Nephron progenitor cell (in vitro differentiated cells): Measurements from ENCODE around the gene HTR1D.

Source experiments
- DNase-seq: peaks from one replicate; pipeline ENCODE4 v3.0.0; 2021
- H3K27ac Mint-ChIP-seq: 2 replicates; pipeline ENCODE4 v1.8.0; 2021; ENCODE audit warnings: mild to moderate bottlenecking, moderate library complexity, mixed read lengths
- H3K27me3 Mint-ChIP-seq: 2 replicates; pipeline ENCODE4 v1.8.0; 2021; ENCODE audit warnings: mild to moderate bottlenecking, low read depth, mixed read lengths; ENCODE audit not compliant: poor library complexity
- H3K36me3 Mint-ChIP-seq: 2 replicates; pipeline ENCODE4 v1.8.0; 2021; ENCODE audit warnings: low read depth, mixed read lengths
- H3K4me1 Mint-ChIP-seq: 2 replicates; pipeline ENCODE4 v1.8.0; 2021; ENCODE audit warnings: mixed read lengths
- H3K4me3 Mint-ChIP-seq: 2 replicates; pipeline ENCODE4 v1.8.0; 2021; ENCODE audit warnings: mild to moderate bottlenecking, moderate library complexity, mixed read lengths
- H3K9me3 Mint-ChIP-seq: 2 replicates; pipeline ENCODE4 v1.8.0; 2021; ENCODE audit warnings: mild to moderate bottlenecking, moderate library complexity, mixed read lengths
- TF ChIP-seq, protein P1 (sequence below): fragments of 200-600 bp; sonication (generic); IDR thresholded peaks from 2 replicates; pipeline ENCODE4 v1.5.0; 2021; ENCODE audit warnings: antibody characterized with exemption

Gene HTR1D

DNA sequence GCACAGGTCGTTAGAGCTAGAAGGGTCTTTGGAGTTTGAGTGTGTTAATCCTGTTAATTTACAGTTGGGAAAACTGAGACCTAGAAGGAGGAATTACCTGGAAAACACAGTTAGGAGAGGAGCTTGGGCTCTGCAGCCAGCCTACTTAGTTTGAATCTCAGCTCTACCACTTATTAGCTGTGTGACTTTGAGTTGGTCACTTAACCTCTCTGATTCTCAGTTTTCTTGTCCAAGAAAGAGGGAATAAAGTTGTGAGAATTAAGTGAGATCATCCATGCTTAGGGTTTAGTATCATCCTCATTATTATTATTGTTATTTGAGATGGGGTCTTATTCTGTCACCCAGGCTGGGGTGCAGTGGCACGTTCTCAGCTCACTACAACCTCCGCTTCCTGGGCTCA, 5.4 kb upstream of the HTR1D start:
- Mint-ChIP-seq H3K27ac (no peak overlapping the region), H3K4me3 (no peak overlapping the region)
- TF ChIP-seq, protein P1, sequence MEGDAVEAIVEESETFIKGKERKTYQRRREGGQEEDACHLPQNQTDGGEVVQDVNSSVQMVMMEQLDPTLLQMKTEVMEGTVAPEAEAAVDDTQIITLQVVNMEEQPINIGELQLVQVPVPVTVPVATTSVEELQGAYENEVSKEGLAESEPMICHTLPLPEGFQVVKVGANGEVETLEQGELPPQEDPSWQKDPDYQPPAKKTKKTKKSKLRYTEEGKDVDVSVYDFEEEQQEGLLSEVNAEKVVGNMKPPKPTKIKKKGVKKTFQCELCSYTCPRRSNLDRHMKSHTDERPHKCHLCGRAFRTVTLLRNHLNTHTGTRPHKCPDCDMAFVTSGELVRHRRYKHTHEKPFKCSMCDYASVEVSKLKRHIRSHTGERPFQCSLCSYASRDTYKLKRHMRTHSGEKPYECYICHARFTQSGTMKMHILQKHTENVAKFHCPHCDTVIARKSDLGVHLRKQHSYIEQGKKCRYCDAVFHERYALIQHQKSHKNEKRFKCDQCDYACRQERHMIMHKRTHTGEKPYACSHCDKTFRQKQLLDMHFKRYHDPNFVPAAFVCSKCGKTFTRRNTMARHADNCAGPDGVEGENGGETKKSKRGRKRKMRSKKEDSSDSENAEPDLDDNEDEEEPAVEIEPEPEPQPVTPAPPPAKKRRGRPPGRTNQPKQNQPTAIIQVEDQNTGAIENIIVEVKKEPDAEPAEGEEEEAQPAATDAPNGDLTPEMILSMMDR, result no peak

DNA sequence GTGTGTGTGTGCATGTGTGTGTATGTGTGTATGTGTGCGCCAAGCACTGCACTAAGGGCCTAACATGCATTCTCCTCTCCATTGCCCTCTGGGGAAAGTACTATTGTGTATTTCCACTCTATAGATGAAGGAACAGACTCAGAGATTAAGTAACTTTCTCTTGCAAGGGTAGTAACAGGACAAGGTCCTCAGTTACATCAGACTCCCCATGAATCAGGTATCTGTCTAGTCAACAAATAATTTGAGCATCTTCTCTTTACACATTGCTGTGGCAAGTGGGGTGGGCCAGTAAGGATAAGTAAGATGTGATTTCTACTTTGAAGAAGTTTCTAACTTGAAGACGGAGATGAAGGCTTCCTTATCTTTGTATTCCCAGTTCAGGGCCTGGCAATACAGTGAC, 5.0 kb upstream of the HTR1D start:
- no peak for DNase-seq
- Mint-ChIP-seq H3K27me3 (peaks cover 50% of the 10 kb centered on the region), H3K4me3 (no peak overlapping the region), H3K4me1 (peaks cover 5% of the 10 kb centered on the region), H3K9me3 (peaks cover 16% of the 10 kb centered on the region), H3K36me3 (no peaks in the 10 kb centered on the region), H3K27ac (no peak overlapping the region)
- TF ChIP-seq, protein P1, result no peak

More for the DNA sequence above, 5.4 kb upstream of the HTR1D start:
- H3K9me3 Mint-ChIP-seq, result peaks cover 16% of the 10 kb centered on the region
- H3K27me3 Mint-ChIP-seq, result peaks cover 46% of the 10 kb centered on the region
- H3K36me3 Mint-ChIP-seq, result no peaks in the 10 kb centered on the region
- DNase-seq, result no peak
- peaks cover 5% of the 10 kb centered on the region for H3K4me1 Mint-ChIP-seq

DNA sequence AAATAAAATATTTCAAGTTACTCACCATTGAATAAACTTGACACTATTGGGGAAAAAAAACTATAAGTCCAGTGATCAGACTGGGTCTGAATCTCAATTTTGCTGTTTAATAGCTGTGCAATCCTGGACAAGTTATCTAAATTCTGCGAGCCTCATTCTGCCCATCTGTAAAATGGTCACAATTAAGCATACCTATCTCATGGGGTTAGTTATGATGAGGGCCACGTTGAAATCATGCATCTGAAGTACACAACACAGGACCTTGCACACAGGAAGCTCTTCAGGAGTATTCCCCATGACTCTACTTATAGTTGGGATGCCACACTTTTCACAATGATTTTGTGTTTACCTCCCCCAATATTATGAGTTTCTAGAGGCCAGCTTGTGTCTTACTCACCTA, 3.8 kb upstream of the HTR1D start:
- Mint-ChIP-seq H3K4me1 (peaks cover 5% of the 10 kb centered on the region), H3K9me3 (peaks cover 16% of the 10 kb centered on the region), H3K4me3 (no peak overlapping the region), H3K36me3 (no peaks in the 10 kb centered on the region), H3K27ac (no peak overlapping the region), H3K27me3 (peaks cover 56% of the 10 kb centered on the region)
- DNase-seq, result no peak
- TF ChIP-seq, protein P1, result no peak

DNA sequence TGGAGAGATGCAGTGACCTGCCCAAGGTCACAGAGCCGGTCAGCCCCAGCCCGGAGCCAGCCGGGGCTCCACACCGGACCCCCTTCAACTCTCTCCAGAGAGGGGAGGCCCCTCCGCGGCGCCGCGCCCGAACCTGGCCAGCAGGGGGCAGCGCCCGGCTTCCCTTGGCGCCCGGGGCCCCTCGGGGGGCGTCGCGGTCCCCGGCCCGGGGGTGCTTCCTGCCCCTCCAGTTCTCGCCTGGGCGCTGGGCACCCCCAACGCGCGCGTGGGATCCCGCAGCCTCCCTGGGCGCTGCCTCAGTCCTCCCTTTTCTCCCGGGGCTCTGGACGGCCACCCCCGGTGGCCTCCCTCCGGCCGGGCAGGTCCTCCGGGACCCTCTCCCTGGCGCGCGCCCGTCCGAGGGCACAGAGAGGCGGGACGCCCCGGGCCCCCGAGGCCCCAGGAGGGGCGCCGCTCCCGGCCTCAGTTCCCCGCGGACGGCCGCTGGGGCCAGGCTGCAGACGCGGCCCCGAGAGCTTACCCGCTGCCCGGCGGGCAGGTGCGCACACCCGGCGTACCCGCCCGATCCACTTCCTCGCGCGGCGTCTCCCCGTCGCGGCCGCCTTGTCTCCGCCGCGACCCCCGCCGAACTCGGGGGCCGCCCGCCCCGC, 406 bp downstream of the HTR1D start:
- Mint-ChIP-seq H3K4me3 (peak overlapping the region; percentile 71), H3K36me3 (no peaks in the 10 kb centered on the region), H3K27ac (no peak overlapping the region), H3K9me3 (peaks cover 3% of the 10 kb centered on the region), H3K27me3 (peaks cover 73% of the 10 kb centered on the region), H3K4me1 (peaks cover 4% of the 10 kb centered on the region)
- TF ChIP-seq, protein P1, result peak; percentile 68
- DNase-seq, result peak; percentile 73

DNA sequence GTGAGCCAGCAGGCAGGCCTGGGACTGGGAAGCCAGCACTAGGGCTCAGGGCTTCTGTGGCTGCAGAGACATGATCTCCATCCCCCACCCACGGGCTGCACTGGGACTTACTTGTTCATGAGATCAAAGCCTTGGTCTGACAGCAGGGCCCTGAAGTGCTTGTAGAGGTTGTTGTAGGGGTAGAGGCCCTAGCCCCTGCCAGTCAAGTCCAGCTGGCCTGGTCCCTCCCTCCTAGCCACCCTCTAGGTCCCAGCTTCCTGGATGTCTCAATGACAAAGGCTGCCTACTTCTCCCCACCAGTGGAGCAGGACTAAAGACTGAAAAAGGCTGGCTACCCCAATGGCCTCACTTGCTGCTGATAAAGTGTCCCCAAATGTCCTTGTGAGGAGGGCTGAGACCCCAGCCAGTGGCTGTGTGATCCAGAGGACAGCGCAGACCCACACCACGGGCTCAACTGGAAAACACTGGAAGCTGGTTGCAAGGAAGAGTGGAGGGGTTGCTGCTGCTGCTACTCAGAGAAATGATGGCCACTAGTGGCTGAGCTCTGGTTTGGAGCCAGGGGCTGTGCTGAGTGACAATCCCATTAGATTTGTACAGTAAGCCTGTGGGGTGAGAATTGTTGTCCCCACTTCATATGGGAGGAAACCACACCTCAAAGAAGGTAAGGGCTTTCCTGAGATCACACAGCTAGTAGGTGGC, 1.4 kb downstream of the HTR1D start:
- no peak overlapping the region for H3K27ac Mint-ChIP-seq

More for the DNA sequence above, 1.4 kb downstream of the HTR1D start:
- peaks cover 4% of the 10 kb centered on the region for H3K4me1 Mint-ChIP-seq
- TF ChIP-seq, protein P1, result no peak
- H3K36me3 Mint-ChIP-seq, result no peaks in the 10 kb centered on the region
- H3K27me3 Mint-ChIP-seq, result peaks cover 67% of the 10 kb centered on the region
- peaks cover 3% of the 10 kb centered on the region for H3K9me3 Mint-ChIP-seq
- no peak for DNase-seq
- H3K4me3 Mint-ChIP-seq, result peak overlapping the region; percentile 66
